Motor neuron (in vitro differentiated cells): ENCODE measurements around the gene PC. TPM values are rescaled to one million over a fixed set of nuclear protein-coding genes. Genes with fewer than 3 reads are reported as not detected.
"Not testable (repeated sequence)": the region's sequence is repeated elsewhere in the genome, so short reads cannot be mapped to it uniquely, and the experiment has no call there.

Experiments
- ATAC-seq, 8 experiments: fragments of 200-7000 bp; cut with Tn5 transposase; replicated peaks in 6 of 8; 2 replicates each; pipeline ENCODE4 v1.8.0; 2021; ENCODE audit warnings: mild to moderate bottlenecking in 8 of 8, moderate library complexity in 8 of 8
- H3K27ac ChIP-seq, 2 donors: fragments of 250-450 bp; sonication (Bioruptor Pico); 2 replicates each; pipeline ENCODE4 v1.9.0; 2021; ENCODE audit warnings: antibody characterized with exemption in 2 of 2, mild to moderate bottlenecking in 2 of 2, moderate library complexity in 1 of 2
- H3K4me1 ChIP-seq, 2 donors: fragments of 250-450 bp; sonication (Bioruptor Pico); replicated peaks in 1 of 2; 2 replicates each; pipeline ENCODE4 v1.6.1; 2021; ENCODE audit warnings: antibody characterized with exemption in 2 of 2, mild to moderate bottlenecking in 2 of 2, moderate library complexity in 1 of 2
- H3K4me3 ChIP-seq, 5 donors: fragments of 250-450 bp; sonication (Bioruptor Pico); 2 replicates each; pipeline ENCODE4 v1.9.0; 2021; ENCODE audit warnings: antibody characterized with exemption in 5 of 5, mild to moderate bottlenecking in 5 of 5, moderate library complexity in 4 of 5
- whole genome bisulfite sequencing, 10 experiments: fragments of 450-650 bp; shearing (Covaris generic); methylation state at CpG; one replicate each; pipeline ENCODE4 v1.0.0; 2022; 5-methylcytosine and 5-hydroxymethylcytosine counted together
- in situ Hi-C, 9 experiments: fragments of 400-800 bp; cut with MboI; loops; one replicate each; pipeline ENCODE4 v1.15.0; 2021; ENCODE audit warnings: low sequenced_read_pairs in 9 of 9, low pct_unique_long_range_greater_than_20kb in 2 of 9; ENCODE audit not compliant: unreplicated experiment in 9 of 9
- total RNA-seq, 8 experiments: library from RNA; unstranded; fragments of 300-600 nt; gene quantifications; 2 replicates each; pipeline versions ENCODE4 v1.2.3 to v1.2.4, GENCODE V29; 2022

The PC gene
- total RNA-seq, 8 experiments from 2014 or later, result 8.7 to 31.9 (median 20.0) TPM

- in situ Hi-C loops, result no loop called here
- no peak for ATAC-seq
- Histone ChIP-seq H3K27ac (no peak overlapping the region), H3K4me1 (peaks cover 3 to 6% of the 10 kb centered on the region in 2 donors), H3K4me3 (no peak overlapping the region)
- 30 to 100% (median 83%) methylated on average over 1 to 2 of the region's 5 CpGs; no CpG with 5 or more reads in 3 of the 10 experiments for WGBS, 10 experiments
Measured at GRCh38 chr11:66962801-66963200, 4.6 kb upstream of the PC start.

GRCh38 chr11:66962247-66962646, 4.1 kb upstream of the PC start:
- 80 to 100% (median 83%) methylated on average over 1 to 2 of the region's 2 CpGs; no CpG with 5 or more reads in 6 of the 10 experiments for WGBS, 10 experiments
- in situ Hi-C loops, result no loop called here
- H3K4me1 ChIP-seq, result peaks cover 6 to 7% of the 10 kb centered on the region in 2 donors
- no peak overlapping the region for H3K4me3 ChIP-seq
- no peak overlapping the region for H3K27ac ChIP-seq
- no peak for ATAC-seq

- ATAC-seq, in situ Hi-C loops: not testable (repeated sequence)
Measured at GRCh38 chr11:66961691-66962213, 3.6 kb upstream of the PC start.

GRCh38 chr11:66958956-66959274, 732 bp upstream of the PC start:
- Histone ChIP-seq H3K4me3 (peak overlapping the region; percentile 20 to 72 (median 29)), H3K4me1 (peaks cover 6 to 13% of the 10 kb centered on the region in 2 donors), H3K27ac (no peak overlapping the region)
- in situ Hi-C loops, result no loop called here
- no peak for ATAC-seq
- WGBS, 10 experiments, result 0 to 47% (median 11%) methylated on average over 1 to 10 of the region's 10 CpGs; no CpG with 5 or more reads in 1 of the 10 experiments

More at GRCh38 chr11:66961691-66962213, 3.6 kb upstream of the PC start:
- peaks cover 6 to 12% of the 10 kb centered on the region in 2 donors for H3K4me1 ChIP-seq
- H3K4me3 ChIP-seq, H3K27ac ChIP-seq: not testable (repeated sequence)
- 0 to 100% (median 75%) methylated on average over 1 to 4 of the region's 5 CpGs for WGBS, 10 experiments

GRCh38 chr11:66957971-66958231, 282 bp downstream of the PC start:
- peaks cover 6 to 13% of the 10 kb centered on the region in 2 donors for H3K4me1 ChIP-seq
- ATAC-seq, result peak; percentile 18 to 49 (median 36)
- WGBS, 10 experiments, result no CpG with 5 or more reads among the region's 40 CpGs
- in situ Hi-C loops, result no loop called here
- peak overlapping the region; percentile 60 to 75 (median 72) for H3K4me3 ChIP-seq
- peak overlapping the region; percentile 56 to 74 for H3K27ac ChIP-seq

- ATAC-seq, result no peak
- in situ Hi-C loops, result no loop called here
- WGBS, 10 experiments, result 34 to 100% (median 73%) methylated on average over 1 to 3 of the region's 7 CpGs
- Histone ChIP-seq H3K4me3 (no peak overlapping the region), H3K4me1 (peaks cover 6 to 19% of the 10 kb centered on the region in 2 donors), H3K27ac (no peak overlapping the region)
Measured at GRCh38 chr11:66956689-66957290, 1.4 kb downstream of the PC start.

GRCh38 chr11:66953081-66953833, 4.9 kb downstream of the PC start:
- in situ Hi-C loops, result no loop called here
- Histone ChIP-seq H3K27ac (no peak overlapping the region), H3K4me1 (peaks cover 0 to 24% of the 10 kb centered on the region in 2 donors), H3K4me3 (no peak overlapping the region)
- 71 to 100% (median 86%) methylated on average over 2 to 10 of the region's 13 CpGs for WGBS, 10 experiments
- ATAC-seq, result no peak

- Histone ChIP-seq H3K4me1 (peaks cover 0 to 17% of the 10 kb centered on the region in 2 donors), H3K27ac (no peak overlapping the region), H3K4me3 (no peak overlapping the region)
- in situ Hi-C loops, result no loop called here
- ATAC-seq, result peak in 4 of 8 experiments; percentile 5 to 66 (median 20)
- 18 to 70% (median 61%) methylated on average over 2 to 5 of the region's 7 CpGs; no CpG with 5 or more reads in 5 of the 10 experiments for WGBS, 10 experiments
Measured at GRCh38 chr11:66951927-66952337, 6.3 kb downstream of the PC start.

- no peak for ATAC-seq
- Histone ChIP-seq H3K27ac (no peak overlapping the region), H3K4me3 (no peak overlapping the region), H3K4me1 (peaks cover 0 to 14% of the 10 kb centered on the region in 2 donors)
- 60 to 100% (median 92%) methylated on average over 1 to 4 of the region's 10 CpGs; no CpG with 5 or more reads in 5 of the 10 experiments for WGBS, 10 experiments
- in situ Hi-C loops, result no loop called here
Measured at GRCh38 chr11:66951135-66951534, 7.0 kb downstream of the PC start.

GRCh38 chr11:66950112-66950535, 8.1 kb downstream of the PC start:
- 4 to 79% (median 60%) methylated on average over 1 to 7 of the region's 8 CpGs; no CpG with 5 or more reads in 2 of the 10 experiments for WGBS, 10 experiments

GRCh38 chr11:66938582-66939135, 19.5 kb downstream of the PC start:
- Histone ChIP-seq H3K27ac (no peak overlapping the region), H3K4me3 (no peak overlapping the region), H3K4me1 (no peaks in the 10 kb centered on the region)
- 75 to 100% (median 94%) methylated on average over 1 to 5 of the region's 5 CpGs for WGBS, 10 experiments
- in situ Hi-C loops, result no loop called here
- ATAC-seq, result no peak

More at GRCh38 chr11:66950112-66950535, 8.1 kb downstream of the PC start:
- in situ Hi-C loops, result no loop called here
- no peak overlapping the region for H3K4me3 ChIP-seq
- peak; percentile 73 to 96 (median 95) for ATAC-seq
- peak overlapping the region in 1 of 2 donors; percentile 21 for H3K27ac ChIP-seq
- H3K4me1 ChIP-seq, result peaks cover 0 to 14% of the 10 kb centered on the region in 2 donors

- no peak overlapping the region for H3K27ac ChIP-seq
- 60 to 100% (median 75%) methylated on average over 1 of the region's 1 CpG; no CpG with 5 or more reads in 3 of the 10 experiments for WGBS, 10 experiments
- H3K4me3 ChIP-seq, result no peak overlapping the region
- in situ Hi-C loops, result no loop called here
- ATAC-seq, result no peak
- H3K4me1 ChIP-seq, result no peaks in the 10 kb centered on the region
Measured at GRCh38 chr11:66937193-66937733, 20.9 kb downstream of the PC start.

- 29 to 96% (median 64%) methylated on average over 1 to 2 of the region's 2 CpGs; no CpG with 5 or more reads in 2 of the 10 experiments for WGBS, 10 experiments
- no peak for ATAC-seq
- in situ Hi-C loops, result no loop called here
- H3K4me3 ChIP-seq, result no peak overlapping the region
- peaks cover 0 to 7% of the 10 kb centered on the region in 2 donors for H3K4me1 ChIP-seq
- no peak overlapping the region for H3K27ac ChIP-seq
Measured at GRCh38 chr11:66936311-66936711, 21.9 kb downstream of the PC start.
